Thymus (tissue), 2 donors: ENCODE data around the gene RER1. TPM values are rescaled to one million over a fixed set of nuclear protein-coding genes. Genes with fewer than 3 reads are reported as not detected.

Source experiments
- polyA plus RNA-seq: library from polyadenylated mRNA; stranded (reverse); fragments of 200-250 nt; gene quantifications from one replicate; pipeline ENCODE4 v1.2.3, GENCODE V29; 2013
- total RNA-seq: library from RNA; stranded (reverse); fragments of 120-200 nt; gene quantifications from one replicate; pipeline ENCODE4 v1.2.4, GENCODE V29; 2013
- donor health status: healthy.

RER1 gene
- total and polyA plus RNA-seq, 2 donors, result 58.6 to 85.8 TPM

Other genes starting within 250 kb of the RER1 start
- gene FAAP20, start 197.1 kb upstream of the RER1 start, total RNA-seq, result 20.4 TPM
- 125 TPM for gene FAAP20, start 197.1 kb upstream of the RER1 start, polyA plus RNA-seq
- gene SKI, start 163.5 kb upstream of the RER1 start, total RNA-seq, result 5.3 TPM
- 16.4 TPM for gene SKI, start 163.5 kb upstream of the RER1 start, polyA plus RNA-seq
- gene MORN1, start 287 bp upstream of the RER1 start, total RNA-seq, result 5.7 TPM
- gene MORN1, start 287 bp upstream of the RER1 start, polyA plus RNA-seq, result 6.4 TPM
- 8.8 TPM for gene PEX10, start 20.7 kb downstream of the RER1 start, total RNA-seq
- gene PEX10, start 20.7 kb downstream of the RER1 start, polyA plus RNA-seq, result 16.0 TPM
- gene PLCH2, start 84.4 kb downstream of the RER1 start, total RNA-seq, result 0.90 TPM
- 34.4 TPM for gene PLCH2, start 84.4 kb downstream of the RER1 start, polyA plus RNA-seq
- 21.6 TPM for gene PANK4, start 134.8 kb downstream of the RER1 start, total RNA-seq
- 27.1 TPM for gene PANK4, start 134.8 kb downstream of the RER1 start, polyA plus RNA-seq
- gene HES5, start 138.4 kb downstream of the RER1 start, total RNA-seq, result 0.38 TPM
- 0.55 TPM for gene HES5, start 138.4 kb downstream of the RER1 start, polyA plus RNA-seq
- 72.4 TPM for gene TNFRSF14, start 164.5 kb downstream of the RER1 start, total RNA-seq
- gene TNFRSF14, start 164.5 kb downstream of the RER1 start, polyA plus RNA-seq, result 233 TPM
- 11.8 TPM for gene PRXL2B, start 194.9 kb downstream of the RER1 start, total RNA-seq
- 12.3 TPM for gene PRXL2B, start 194.9 kb downstream of the RER1 start, polyA plus RNA-seq
- gene MMEL1, start 241.2 kb downstream of the RER1 start, total RNA-seq, result 0.33 TPM
- 1.8 TPM for gene MMEL1, start 241.2 kb downstream of the RER1 start, polyA plus RNA-seq